Stimulated activated CD4-positive, alpha-beta T cell treated with anti-CD3 and anti-CD28 coated beads, Interleukin-4, amount 100 ng/mL, for 1 hour (primary cell): ENCODE data around the gene USP37.

Experiments
- DNase-seq: peaks from one replicate; pipeline ENCODE4 v3.0.0-alpha.2; 2020

USP37 gene

DNA sequence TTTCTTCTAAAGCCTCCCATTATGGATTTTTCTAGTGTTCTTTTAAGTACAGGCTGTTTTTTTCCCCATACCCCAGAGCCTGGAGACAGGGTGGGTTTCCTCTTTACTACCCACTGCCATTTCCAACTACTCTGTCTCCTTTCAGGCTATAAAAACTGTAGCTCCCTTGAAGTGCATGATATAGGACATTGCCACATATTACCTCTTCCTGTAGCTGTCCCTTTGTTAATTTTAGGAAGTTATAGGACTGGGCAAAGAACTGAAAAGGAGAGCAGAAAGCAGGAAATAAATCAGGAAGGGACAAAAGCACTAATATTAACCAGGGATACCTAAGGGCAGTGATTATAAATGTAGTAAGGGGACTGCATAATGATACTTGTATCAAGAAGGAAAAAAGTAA lies 95.2 kb downstream of the USP37 start:
- no peak for DNase-seq

DNA sequence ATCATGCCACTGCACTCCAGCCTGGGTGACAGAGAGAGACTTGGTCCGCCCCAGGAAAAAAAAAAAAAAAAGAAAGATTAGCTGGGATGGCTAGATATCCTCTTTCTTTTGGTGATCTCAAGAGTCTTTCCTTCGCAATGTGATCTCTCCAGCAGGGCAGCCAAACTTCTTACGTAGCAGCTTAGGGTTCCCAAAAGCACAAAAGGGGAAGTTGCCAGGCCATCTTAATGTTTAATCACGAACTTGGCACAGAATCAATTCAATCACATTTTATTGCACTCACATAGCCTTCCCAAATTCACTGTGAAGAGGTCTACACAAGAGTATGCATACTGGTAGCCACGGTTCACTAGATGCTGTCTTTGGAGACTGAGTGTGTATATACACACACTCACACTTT lies 96.2 kb downstream of the USP37 start:
- DNase-seq: no peak

DNA sequence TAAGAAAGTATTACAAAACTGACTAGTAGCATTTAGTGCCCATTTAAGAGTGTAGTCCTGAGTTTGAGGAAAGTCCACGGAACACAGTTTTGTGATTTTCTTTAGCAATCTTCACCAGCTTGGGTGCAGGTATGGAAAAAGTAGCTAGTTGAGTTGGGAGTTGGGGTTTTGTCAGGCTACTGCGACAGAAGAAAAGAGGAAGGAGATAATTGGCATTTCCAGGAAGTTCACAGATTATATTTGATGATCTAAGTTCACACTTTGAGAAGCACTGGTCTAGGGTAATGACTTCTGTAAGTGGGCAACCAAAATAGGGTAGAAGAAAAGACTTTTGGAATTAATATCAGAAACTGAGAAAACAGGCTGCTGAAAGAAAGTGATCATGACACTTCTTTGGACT lies 97.1 kb downstream of the USP37 start:
- DNase-seq: no peak

DNA sequence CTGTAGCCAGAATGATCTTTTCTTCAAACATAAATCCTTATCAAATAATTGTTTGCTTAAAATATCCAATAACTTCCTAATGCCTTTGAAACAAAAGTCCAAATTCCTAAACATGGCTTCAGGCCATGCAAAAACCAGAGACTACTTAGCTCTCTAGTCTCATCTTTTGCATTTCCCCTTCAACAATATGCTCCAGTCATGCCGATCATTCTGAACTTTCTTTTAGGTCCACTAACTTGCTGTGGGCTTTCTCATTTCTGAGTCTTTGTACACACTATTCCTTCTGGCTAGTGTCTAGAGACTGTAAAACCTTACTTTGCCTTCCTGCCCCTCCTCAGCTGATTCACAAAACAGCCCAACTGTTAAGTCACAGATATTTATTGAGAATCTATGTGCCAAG lies 97.7 kb downstream of the USP37 start:
- DNase-seq: no peak

DNA sequence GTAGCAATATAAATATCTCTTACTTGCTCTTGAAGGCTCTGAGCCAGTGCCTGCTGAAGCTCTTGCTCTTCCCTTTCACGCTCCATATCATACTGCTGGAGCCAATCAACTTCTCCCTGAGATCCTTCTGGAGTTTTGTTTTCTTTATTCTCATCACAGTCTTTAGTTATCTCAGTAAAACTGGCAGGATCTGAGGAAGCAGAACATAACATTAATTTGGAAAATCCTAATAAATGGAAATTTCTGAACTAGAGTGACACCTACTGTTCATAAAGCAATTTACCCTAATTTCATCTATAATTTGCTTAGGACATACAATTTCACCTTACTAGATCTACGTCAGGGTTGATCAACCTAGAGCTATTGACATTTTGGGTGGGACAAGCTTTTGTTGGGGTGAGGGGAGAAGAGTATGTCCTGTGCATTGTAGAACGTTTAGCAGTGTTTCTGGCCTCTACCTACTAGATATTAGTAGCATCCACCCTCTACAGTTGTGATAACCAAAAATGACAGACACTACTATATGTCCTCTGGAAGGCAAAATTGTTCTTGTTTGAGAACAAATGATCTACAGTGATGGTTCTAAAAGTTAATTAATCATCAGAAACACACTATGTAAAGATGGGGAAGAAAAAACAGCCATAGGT lies 102.0 kb downstream of the USP37 start:
- DNase-seq: no peak

DNA sequence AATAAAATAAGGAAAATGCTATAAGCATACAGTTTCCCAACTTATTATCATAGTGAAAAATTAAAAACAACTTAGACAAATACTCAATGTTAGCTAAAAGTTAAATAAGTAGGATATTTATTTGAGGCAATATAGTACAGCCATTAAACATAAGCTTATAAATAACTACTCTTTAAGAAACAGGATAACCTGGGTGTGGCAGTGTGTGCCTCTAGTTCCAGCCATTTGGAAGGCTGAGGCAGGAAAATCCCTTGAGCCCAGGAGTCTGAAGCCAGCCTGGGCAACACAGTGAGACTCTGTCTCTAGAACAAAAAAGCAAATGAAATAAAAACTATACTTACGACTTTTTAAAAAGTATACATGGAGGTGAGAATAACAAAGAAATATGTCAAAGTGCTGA lies 109.6 kb downstream of the USP37 start:
- DNase-seq: no peak

DNA sequence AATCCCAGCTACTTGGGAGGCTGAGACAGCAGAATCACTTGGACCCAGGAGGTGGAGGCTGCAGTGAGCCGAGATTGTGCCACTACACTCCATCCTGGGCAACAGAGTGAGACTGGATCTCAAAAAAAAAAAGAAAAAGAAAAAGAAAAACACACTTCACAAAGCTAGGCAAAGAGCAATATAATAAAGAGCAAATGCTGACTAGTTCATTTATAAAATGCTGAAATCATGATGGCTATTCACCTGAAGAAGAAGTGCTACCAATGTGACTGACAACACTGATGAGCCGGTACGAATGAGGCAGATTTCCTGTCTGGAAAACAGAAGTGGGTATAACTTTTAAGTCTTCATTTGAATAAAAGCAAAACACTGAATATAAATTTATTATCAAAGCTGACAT lies 111.3 kb downstream of the USP37 start:
- DNase-seq: no peak

DNA sequence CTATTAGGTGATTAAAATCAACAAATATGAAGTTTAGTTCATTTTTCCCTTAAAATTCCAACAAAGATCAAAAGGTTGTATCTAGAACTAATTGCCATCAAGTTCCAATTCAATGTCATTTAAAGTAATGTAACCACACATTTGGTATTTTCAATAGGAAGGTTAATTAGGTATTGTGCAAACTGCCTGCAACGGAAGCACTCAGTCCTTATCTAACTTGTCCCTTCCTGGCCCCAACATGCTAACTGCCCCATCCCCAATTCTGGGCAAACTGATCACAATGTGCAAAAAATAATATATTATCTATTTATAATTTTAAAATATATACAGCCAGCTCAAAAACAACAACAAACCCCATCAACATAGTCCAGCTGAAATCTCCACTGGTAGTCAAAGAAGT lies 116.1 kb downstream of the USP37 start:
- no peak for DNase-seq

DNA sequence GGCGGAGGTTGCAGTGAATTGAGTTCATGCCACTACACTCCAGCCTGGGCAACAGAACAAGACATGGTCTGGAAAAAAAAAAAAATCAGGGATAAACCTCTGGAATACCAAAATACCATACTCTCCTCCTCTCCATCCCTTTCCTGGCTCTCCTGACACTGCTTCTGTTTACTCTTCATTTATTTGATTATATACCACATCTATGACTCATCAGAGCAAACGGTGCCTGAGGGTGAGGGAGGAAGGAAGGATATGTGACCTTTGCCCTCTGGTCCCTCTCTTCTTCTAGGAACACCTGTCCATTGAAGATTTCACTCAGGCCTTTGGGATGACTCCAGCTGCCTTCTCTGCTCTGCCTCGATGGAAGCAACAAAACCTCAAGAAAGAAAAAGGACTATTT lies 119.2 kb downstream of the USP37 start:
- no peak for DNase-seq

DNA sequence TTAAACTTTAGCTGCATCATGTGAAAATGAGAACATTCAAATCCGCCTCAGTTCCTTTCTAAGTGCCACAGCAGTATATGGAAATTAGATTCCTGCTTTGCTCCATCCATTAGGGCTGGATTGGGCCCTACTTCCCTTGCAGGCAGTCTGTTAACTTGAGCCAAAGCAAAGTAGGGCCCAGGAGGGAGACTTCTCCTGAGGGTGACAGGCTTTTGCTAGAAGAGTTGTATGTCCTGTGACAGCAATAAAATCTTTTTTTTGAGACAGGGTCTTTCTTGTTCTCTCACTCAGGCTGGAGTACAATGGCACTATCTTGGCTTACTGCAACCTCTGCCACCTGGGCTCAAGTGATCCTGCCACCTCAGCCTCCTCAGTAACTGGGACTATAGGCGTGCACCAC lies 121.1 kb downstream of the USP37 start:
- no peak for DNase-seq

DNA sequence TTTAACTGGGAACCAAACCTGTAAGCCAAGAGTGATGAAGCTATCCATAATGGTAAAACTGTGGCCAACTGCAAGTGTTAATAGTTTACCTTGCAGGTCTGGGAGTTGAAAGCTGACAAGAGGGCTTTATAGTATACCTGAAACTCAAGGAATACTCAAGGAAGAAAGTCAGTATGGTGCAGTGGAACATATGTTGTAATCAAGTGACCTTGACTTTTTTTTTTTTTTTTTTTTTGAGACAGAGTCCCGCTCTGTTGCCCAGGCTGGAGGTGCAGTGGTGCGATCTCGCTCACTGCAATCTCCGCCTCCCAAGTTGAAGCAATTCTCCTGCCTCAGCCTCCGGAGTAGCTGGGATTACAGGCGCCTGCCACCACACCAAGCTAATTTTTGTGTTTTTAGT lies 121.6 kb downstream of the USP37 start:
- no peak for DNase-seq

DNA sequence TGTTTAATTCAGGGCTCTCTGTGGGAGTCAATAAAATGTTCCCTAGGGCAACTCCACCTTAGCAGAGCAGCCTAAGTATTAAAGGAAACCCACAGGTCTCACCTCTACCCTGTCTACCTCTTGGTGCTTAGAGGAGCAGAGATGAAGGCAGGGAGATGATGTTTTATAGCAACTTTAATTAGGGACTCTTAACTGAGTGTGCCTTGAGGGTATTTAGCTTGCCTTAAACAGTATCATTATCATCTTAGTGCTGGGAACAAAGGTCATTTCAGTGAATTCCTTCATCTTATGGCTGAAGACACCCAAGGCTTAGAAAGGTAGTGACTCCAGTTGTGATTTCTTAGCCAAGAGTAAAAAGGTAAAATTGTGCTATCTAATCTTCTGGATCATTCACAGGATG lies 122.5 kb downstream of the USP37 start:
- no peak for DNase-seq

DNA sequence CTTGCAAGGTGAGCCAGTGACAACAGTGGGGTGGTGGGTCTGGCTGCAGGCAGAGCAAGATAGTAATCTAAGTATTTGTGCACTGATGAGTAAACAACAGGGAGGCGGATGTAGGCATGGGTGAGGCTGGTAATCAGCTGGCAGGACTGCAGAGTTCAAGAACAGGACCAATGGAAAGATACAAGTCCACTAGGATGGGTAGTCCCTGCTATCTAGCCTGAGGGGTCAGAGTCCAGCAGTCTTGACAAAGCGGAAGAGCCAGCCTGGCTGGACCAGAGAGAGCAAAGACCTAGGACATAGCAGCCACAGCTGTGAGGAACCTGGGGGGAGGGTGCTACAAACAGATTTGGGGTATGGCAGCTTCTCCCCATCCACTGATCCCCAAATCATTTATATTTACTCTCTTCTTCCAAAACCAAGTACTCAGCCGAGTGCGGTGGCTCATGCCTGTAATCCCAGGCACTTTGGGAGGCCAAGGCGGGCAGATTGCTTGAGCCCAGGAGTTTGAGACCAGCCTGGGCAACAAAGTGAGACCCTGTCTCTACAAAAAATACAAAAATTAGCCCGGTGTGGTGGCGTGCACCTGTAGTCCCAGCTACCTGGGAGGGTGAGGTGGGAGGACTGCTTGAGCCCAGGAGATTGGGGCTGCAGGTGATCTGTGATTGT lies 123.3 kb downstream of the USP37 start:
- no peak for DNase-seq

DNA sequence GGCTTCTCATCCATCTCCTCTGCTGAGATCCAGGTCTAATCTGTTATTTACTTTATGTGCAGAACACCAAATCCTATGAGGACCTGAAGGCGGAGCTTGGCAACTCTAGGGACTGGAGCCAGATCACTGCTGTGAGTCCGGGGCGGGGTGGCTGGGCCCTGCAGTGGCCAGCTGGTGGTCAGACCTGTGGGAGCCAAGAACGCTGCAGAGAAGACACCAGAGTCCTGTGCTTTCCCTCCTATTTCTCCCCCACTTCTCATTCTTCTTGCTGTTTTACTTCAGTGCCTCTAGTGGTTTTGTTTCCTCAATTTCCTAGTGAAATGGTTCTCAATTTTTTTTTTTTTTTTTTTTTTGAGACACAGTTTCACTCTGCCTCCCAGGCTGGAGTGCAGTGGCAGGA lies 129.6 kb downstream of the USP37 start:
- no peak for DNase-seq

DNA sequence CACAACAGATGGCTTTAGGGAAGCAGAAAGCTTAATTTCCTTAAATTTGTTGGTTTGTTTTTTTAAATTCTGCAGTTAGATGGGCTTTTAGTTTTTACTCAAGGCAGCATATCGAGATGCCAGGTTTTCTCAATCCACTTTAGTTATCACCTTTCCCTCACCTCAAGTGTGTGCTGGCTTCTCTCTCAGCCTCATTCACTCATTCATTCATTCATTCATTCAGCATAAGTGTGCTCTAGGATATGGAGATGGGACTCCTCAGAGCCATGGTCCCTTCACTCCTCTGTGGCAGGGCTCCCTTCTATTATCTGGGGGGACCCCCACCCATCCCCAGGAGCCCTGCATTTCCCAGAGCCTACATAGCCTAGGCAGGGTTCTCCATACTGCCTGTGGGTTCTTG lies 130.2 kb downstream of the USP37 start:
- no peak for DNase-seq

DNA sequence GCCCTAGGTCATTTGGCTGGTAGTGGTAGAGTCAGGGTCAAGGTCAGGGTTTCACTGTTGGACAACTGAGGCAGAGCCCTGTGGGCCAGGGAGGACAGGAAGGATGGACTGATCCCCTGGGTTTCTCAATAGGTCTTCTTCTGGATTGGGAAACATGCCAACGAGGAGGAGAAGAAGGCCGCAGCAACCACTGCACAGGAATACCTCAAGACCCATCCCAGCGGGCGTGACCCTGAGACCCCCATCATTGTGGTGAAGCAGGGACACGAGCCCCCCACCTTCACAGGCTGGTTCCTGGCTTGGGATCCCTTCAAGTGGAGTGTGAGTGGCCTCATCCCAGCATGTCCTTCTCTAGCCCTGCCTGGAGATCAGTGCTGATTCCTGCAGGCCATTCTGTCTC lies 131.2 kb downstream of the USP37 start:
- no peak for DNase-seq

DNA sequence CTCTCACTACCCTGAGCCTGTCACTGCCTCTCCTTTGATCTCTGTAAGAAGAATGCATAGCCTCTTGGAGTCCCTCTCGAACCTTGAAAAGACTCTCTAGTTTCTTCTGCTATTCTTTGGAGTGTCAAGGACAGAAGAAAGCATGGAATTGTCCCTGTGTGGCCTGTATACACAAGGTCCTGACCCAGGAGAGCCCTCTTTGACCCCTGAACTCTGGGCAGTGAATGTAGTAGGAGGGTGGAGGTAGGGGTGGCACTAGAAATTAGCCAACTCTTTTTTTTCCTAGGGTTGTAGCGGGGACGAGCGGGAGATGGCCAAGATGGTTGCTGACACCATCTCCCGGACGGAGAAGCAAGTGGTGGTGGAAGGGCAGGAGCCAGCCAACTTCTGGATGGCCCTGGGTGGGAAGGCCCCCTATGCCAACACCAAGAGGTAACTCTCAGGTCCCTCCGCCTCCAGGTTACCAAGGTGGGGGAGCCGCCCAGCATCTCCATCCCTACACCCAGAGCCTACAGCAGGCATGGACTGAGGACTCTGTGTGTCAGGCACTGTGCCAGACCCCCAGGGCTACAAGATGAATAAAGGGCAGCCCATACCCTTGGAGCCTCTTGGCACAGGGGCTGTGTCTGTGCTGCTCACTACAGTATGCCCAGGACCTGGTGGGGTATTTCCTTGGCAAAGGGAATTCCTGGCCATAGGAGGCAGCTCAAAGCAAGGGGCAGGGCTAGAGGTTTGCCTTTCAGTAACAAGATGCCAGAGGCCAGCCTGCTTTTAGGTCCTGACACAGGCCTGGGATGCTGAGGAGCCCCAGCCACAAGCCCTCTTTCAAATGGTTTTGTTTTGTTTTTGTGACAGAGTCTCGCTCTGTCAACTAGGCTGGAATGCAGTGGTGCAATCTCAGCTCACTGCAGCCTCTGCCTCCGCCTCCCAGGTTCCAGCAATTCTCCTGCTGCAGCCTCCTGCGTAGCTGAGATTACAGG lies 132.9 kb downstream of the USP37 start:
- DNase-seq: no peak

DNA sequence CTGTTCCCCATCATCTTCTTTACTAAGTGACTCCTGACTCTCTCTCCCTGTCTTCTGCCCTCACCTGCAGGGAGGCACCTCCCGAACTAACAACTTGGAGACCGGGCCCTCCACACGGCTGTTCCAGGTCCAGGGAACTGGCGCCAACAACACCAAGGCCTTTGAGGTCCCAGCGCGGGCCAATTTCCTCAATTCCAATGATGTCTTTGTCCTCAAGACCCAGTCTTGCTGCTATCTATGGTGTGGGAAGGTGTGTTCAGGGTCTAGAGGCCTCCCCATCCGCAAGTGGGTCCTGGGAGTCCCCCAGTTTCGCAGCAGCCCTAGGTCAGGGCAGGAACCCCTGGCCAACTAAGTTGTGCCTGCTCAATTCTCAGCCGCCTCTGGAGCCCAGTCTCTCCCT lies 133.7 kb downstream of the USP37 start:
- DNase-seq: no peak

DNA sequence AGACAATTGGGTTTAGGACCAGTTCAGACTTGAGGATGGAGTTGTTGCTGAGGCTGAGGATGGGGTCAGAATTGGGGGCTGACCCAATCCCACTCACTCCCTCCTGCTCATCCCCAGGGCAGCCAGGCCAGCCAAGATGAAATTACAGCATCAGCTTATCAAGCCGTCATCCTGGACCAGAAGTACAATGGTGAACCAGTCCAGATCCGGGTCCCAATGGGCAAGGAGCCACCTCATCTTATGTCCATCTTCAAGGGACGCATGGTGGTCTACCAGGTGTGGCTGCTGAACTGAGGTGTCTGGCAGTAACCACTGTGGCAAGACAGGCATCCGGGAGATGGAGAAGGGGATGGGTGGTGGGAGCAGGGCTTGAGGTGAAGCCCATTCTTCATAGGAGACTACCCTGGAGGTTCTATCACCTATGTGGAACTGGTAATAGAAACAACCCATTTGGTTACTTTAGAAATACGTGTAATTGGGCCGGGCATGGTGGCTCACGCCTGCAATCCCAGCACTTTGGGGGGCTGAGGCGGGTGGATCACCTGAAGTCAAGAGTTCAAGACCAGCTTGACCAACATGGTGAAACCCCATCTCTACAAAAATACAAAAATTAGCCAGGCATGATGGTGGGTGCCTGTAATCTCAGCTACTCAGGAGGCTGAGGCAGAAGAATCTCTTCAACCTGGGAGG lies 135.3 kb downstream of the USP37 start:
- DNase-seq: no peak

DNA sequence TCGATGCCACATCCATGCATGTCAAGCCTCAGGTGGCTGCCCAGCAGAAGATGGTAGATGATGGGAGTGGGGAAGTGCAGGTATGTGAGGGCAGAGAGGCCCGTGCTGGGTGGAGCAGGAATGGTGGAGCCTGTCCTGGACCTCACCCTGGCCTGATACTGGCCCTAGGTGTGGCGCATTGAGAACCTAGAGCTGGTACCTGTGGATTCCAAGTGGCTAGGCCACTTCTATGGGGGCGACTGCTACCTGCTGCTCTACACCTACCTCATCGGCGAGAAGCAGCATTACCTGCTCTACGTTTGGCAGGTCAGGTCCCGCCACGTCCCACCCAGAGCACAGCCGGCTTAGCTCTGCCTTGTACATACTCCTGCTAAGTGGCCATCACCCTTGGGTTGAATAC lies 136.3 kb downstream of the USP37 start:
- DNase-seq: no peak

DNA sequence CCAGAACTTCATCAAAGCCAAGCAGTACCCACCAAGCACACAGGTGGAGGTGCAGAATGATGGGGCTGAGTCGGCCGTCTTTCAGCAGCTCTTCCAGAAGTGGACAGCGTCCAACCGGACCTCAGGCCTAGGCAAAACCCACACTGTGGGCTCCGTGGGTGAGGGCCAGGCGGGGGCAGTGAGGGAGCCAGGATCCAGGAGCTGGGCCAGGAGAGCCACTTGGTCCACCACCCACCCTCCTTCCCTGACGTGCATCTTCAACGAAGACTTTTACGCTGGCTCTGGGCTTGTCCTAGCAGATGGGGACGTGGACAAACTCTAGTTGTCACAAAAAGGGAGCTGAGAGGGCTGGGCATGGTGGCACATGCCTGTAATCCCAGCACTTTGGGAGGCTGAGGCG lies 137.4 kb downstream of the USP37 start:
- no peak for DNase-seq

DNA sequence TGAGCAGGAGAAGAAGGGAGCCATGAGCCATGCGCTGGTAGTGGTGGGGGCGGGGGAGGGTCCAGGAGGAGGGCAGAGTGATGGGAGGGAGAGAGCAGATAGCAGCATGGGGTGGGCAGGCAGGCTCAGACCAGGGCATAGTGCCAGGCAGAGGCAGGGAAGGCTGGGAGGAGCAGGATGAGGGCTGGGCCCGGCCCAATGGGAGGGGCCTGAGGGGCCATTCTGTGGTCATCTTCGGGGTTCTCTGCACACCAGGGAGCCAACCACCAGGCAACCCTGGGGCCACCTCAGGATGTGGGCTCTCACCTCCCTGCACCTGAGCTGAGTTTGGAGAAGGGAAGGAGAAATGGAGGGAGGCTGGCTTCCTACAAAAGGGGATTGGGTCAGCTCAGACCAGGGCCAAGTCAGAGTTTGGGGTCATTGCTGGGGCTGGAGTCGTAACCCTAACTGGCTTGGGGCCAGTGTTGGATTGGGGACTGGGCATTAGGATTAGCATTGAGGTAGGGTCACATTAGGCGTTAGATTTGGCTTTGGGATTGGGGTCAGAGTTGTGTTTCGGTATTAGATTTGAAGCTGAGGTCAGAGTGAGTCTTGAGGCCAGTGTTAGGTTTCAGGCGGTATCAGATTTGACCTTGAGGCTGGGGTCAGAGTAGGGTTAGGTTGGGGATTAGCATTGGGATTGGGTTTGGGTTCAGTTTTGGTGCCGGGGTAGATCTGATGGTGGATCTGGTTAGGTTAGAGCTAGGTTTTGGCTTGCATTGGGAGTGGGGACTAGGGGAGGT lies 138.0 kb downstream of the USP37 start:
- DNase-seq: no peak
